ENCODE measurements around the gene GSN. TPM values are rescaled to one million over a fixed set of nuclear protein-coding genes. Genes with fewer than 3 reads are reported as not detected.

The GSN gene
- total and polyA plus RNA-seq, 8 donors: 215 to 909 (median 531) TPM

- intact Hi-C loops (cut with DNase I; ENCODE audit: low total_unique reads): loop anchor here (10.0 kb wide), 1 partner anchor 102 kb away; no protein-coding TSS in a partner anchor
- no peak for TF ChIP-seq POLR2A (IDR thresholded peaks at IDR 0.05)
- no peak for TF ChIP-seq POLR2AphosphoS5 (IDR thresholded peaks at IDR 0.05)
- no peak for TF ChIP-seq CTCF (IDR thresholded peaks at IDR 0.05)
- TF ChIP-seq EP300 (IDR thresholded peaks at IDR 0.05): no peak
- 87 to 96% (median 95%) methylated on average over 11 of the region's 11 CpGs for WGBS, 5 donors
- peaks cover 9 to 68% (median 45%) of the 10 kb centered on the region in 4 donors for H3K4me1 ChIP-seq
- peaks cover 65 to 97% (median 94%) of the 10 kb centered on the region in 4 donors for H3K36me3 ChIP-seq
- H3K9me3 ChIP-seq: no peaks in the 10 kb centered on the region
- DNase-seq: no peak
- peak overlapping the region in 4 of 5 donors; percentile 43 to 96 (median 88) for H3K27ac ChIP-seq
- no peak overlapping the region for H3K4me3 ChIP-seq
- H3K27me3 ChIP-seq: no peaks in the 10 kb centered on the region
Measured at GRCh38 chr9:121316852-121317373, 49.0 kb downstream of the GSN start.

- intact Hi-C loops (cut with DNase I; ENCODE audit: low total_unique reads): loop anchor here (10.0 kb wide), 1 partner anchor 103 kb away; no protein-coding TSS in a partner anchor
- Histone ChIP-seq H3K4me1 (peaks cover 16 to 79% (median 53%) of the 10 kb centered on the region in 4 donors), H3K9me3 (no peaks in the 10 kb centered on the region), H3K27me3 (no peaks in the 10 kb centered on the region), H3K27ac (peak overlapping the region; percentile 19 to 96 (median 86)), H3K36me3 (peaks cover 57 to 95% (median 93%) of the 10 kb centered on the region in 4 donors), H3K4me3 (no peak overlapping the region)
- 46 to 56% (median 54%) methylated on average over 6 of the region's 6 CpGs for WGBS, 5 donors
- peak in 1 of 2 donors; percentile 79 for DNase-seq
- TF ChIP-seq POLR2A (IDR thresholded peaks at IDR 0.05) (no peak), CTCF (IDR thresholded peaks at IDR 0.05) (no peak), EP300 (IDR thresholded peaks at IDR 0.05) (no peak), POLR2AphosphoS5 (IDR thresholded peaks at IDR 0.05) (no peak)
Measured at GRCh38 chr9:121317737-121318630, 50.0 kb downstream of the GSN start.

- 87 to 92% (median 88%) methylated on average over 18 to 19 of the region's 19 CpGs for WGBS, 5 donors
- no peaks in the 10 kb centered on the region for H3K27me3 ChIP-seq
- TF ChIP-seq POLR2A (IDR thresholded peaks at IDR 0.05): no peak
- no peak for TF ChIP-seq EP300 (IDR thresholded peaks at IDR 0.05)
- no peak for TF ChIP-seq CTCF (IDR thresholded peaks at IDR 0.05)
- TF ChIP-seq POLR2AphosphoS5 (IDR thresholded peaks at IDR 0.05): no peak
- H3K4me1 ChIP-seq: peaks cover 20 to 86% (median 52%) of the 10 kb centered on the region in 4 donors
- no peak for DNase-seq
- no peaks in the 10 kb centered on the region for H3K9me3 ChIP-seq
- intact Hi-C loops (cut with DNase I; ENCODE audit: low total_unique reads): loop anchor here (10.0 kb wide), 1 partner anchor 104 kb away; no protein-coding TSS in a partner anchor
- peaks cover 57 to 95% (median 92%) of the 10 kb centered on the region in 4 donors for H3K36me3 ChIP-seq
- H3K4me3 ChIP-seq: no peak overlapping the region
- H3K27ac ChIP-seq: peak overlapping the region in 4 of 5 donors; percentile 86 to 96 (median 88)
Measured at GRCh38 chr9:121318631-121319382, 50.8 kb downstream of the GSN start.

GRCh38 chr9:121319383-121319780 is 51.4 kb downstream of the GSN start:
- H3K9me3 ChIP-seq: no peaks in the 10 kb centered on the region
- intact Hi-C loops (cut with DNase I; ENCODE audit: low total_unique reads): loop anchor here (10.0 kb wide), 1 partner anchor 105 kb away; no protein-coding TSS in a partner anchor
- H3K36me3 ChIP-seq: peaks cover 59 to 95% (median 92%) of the 10 kb centered on the region in 4 donors
- H3K4me1 ChIP-seq: peaks cover 23 to 92% (median 50%) of the 10 kb centered on the region in 4 donors
- 92 to 96% (median 94%) methylated on average over 5 of the region's 5 CpGs for WGBS, 5 donors
- no peaks in the 10 kb centered on the region for H3K27me3 ChIP-seq
- no peak for TF ChIP-seq POLR2AphosphoS5 (IDR thresholded peaks at IDR 0.05)
- TF ChIP-seq EP300 (IDR thresholded peaks at IDR 0.05): no peak
- TF ChIP-seq CTCF (IDR thresholded peaks at IDR 0.05): no peak
- TF ChIP-seq POLR2A (IDR thresholded peaks at IDR 0.05): no peak
- H3K4me3 ChIP-seq: no peak overlapping the region
- DNase-seq: no peak
- peak overlapping the region in 4 of 5 donors; percentile 86 to 96 (median 88) for H3K27ac ChIP-seq
